Measurements from ENCODE around the gene PNPLA6. TPM values are rescaled to one million over a fixed set of nuclear protein-coding genes. Genes with fewer than 3 reads are reported as not detected.

PNPLA6 gene
- total and polyA plus RNA-seq, 2 of the 8 experiments (the other 6 are each of a cell fraction or from before 2014, with no cell fraction given): 55.1 to 121 TPM

GRCh38 chr19:7515645-7516151, 19.8 kb upstream of the PNPLA6 start, which contains the start of gene ZNF358:
Gene ZNF358, plus strand, starts transcription at chr19:7516103. Its CDS starts 3,140 bp downstream, at chr19:7519243.
- Histone ChIP-seq H3K4me1 (replicated peaks in 1 of 4; ENCODE audit: control insufficient read depth in 3 of 4, insufficient read depth in 4 of 4, low read length in 3 of 4) (peaks cover 0 to 11% (median 6%) of the 10 kb centered on the region in 4 experiments; a peak in 5 of 7 replicates), H3K79me2 (ENCODE audit: control insufficient read depth in 1 of 2, insufficient read depth in 2 of 2, low read length in 2 of 2) (peaks cover 0 to 11% of the 10 kb centered on the region in 2 experiments; a peak in 1 of 4 replicates), H3K27me3 (replicated peaks in 1 of 4; ENCODE audit: control insufficient read depth in 3 of 4, extremely low read depth in 1 of 4, insufficient read depth in 3 of 4, low read length in 3 of 4) (no peaks in the 10 kb centered on the region), H3K23ac (ENCODE audit: insufficient read length) (no peak within 1 kb of the TSS), H4K5ac (ENCODE audit: insufficient read length, low read depth, low read length) (peak within 1 kb of the TSS; percentile 47), H2AK5ac (ENCODE audit: low read depth, low read length) (peak within 1 kb of the TSS; percentile 53), H3K36me3 (ENCODE audit: control insufficient read depth in 2 of 4, insufficient read depth in 4 of 4, low read length in 3 of 4) (peaks cover 0 to 7% (median 3%) of the 10 kb centered on the region in 4 experiments; a peak in 1 of 8 replicates), H2BK120ac (replicated peaks; ENCODE audit: low read depth, low read length) (peak within 1 kb of the TSS; percentile 43), H3K79me1 (ENCODE audit: low read depth, low read length) (0 out of 2 replicates have a peak, but pooled peaks cover 3% of the 10 kb centered on the region), H2BK15ac (ENCODE audit: low read length) (peak within 1 kb of the TSS; percentile 99), H3K18ac (ENCODE audit: extremely low read depth, low read length) (peak within 1 kb of the TSS; percentile 78), H3K23me2 (ENCODE audit: low read depth, low read length) (peaks cover 4% of the 10 kb centered on the region), H3K9ac (replicated peaks in 1 of 4; ENCODE audit: extremely low read depth in 1 of 4, low read depth in 3 of 4, low read length in 3 of 4) (peak within 1 kb of the TSS; percentile 63 to 86 (median 78)), H2BK12ac (ENCODE audit: low read depth, low read length) (peak within 1 kb of the TSS; percentile 96), H3K9me3 (ENCODE audit: insufficient read depth in 2 of 2, low read depth in 1 of 2, low read length in 1 of 2) (no peaks in the 10 kb centered on the region), H3K56ac (replicated peaks; ENCODE audit: insufficient read length, low read depth, low read length) (no peak within 1 kb of the TSS), H4K20me1 (replicated peaks in 1 of 2; ENCODE audit: control insufficient read depth in 1 of 2, insufficient read depth in 2 of 2, low read length in 2 of 2) (peaks cover 1 to 2% of the 10 kb centered on the region in 2 experiments), H4K8ac (ENCODE audit: extremely low read depth, insufficient read depth, low read length) (peak within 1 kb of the TSS; percentile 95), H4K91ac (replicated peaks; ENCODE audit: insufficient read length, low read length) (peak within 1 kb of the TSS; percentile 94), H3K27ac (ENCODE audit: low read depth, low read length) (peak within 1 kb of the TSS; percentile 29; the same call in 1 of the 2 replicates), H2BK5ac (ENCODE audit: low read depth, low read length) (peak within 1 kb of the TSS; percentile 96), H3K4me3 (ENCODE audit: extremely low read depth in 1 of 4, insufficient read depth in 2 of 4, low read depth in 3 of 4, low read length in 4 of 4) (peak within 1 kb of the TSS; percentile 72 to 95 (median 77)), H3K4me2 (ENCODE audit: insufficient read depth in 1 of 2, low read depth in 2 of 2, low read length in 2 of 2) (peak within 1 kb of the TSS; percentile 85 to 98), H3K4ac (replicated peaks; ENCODE audit: insufficient read length, low read depth, low read length) (peak within 1 kb of the TSS; percentile 96), H3K14ac (ENCODE audit: insufficient read length) (no peak within 1 kb of the TSS), H2AFZ (ENCODE audit: low read length) (peak within 1 kb of the TSS; percentile 34; the same call in 1 of the 2 replicates), H2BK20ac (ENCODE audit: low read length) (0 out of 2 replicates have a peak within 1 kb of the TSS, but pooled peaks have one; percentile 77)
- 2% methylated on average over 11 of the region's 33 CpGs; no CpG with 5 or more reads in 1 of the 2 experiments for WGBS, 2 experiments (ENCODE audit: extremely low coverage in 1 of 2, insufficient coverage in 1 of 2, insufficient read length in 1 of 2, insufficient replicate concordance in 2 of 2, low coverage in 1 of 2, low lambda C conversion rate in 2 of 2, missing lambda C conversion rate in 1 of 2)
- ChIA-PET CTCF (ENCODE audit: partially characterized antibody) (interaction anchor here (0.9 to 1.8 kb wide), 4 partner anchors 10 to 165 kb away, joined by 3 to 5 read pairs (median 3); partner anchors contain the start of gene TRAPPC5), POLR2A (ENCODE audit: partially characterized antibody) (interaction anchor here (1.2 to 2.8 kb wide), 3 partner anchors 9 to 19 kb away, joined by 4 to 12 read pairs (median 5); no protein-coding TSS in a partner anchor)
- DNase-seq (ENCODE audit: low read depth in 1 of 2, low spot score in 2 of 2) (peak in 1 of 2 experiments; percentile 88), FAIRE-seq (no peak)
- no peak for TF ChIP-seq CREB1 (IDR thresholded peaks at IDR 0.05)
- no peak for TF ChIP-seq CHD2 (IDR thresholded peaks at IDR 0.05; ENCODE audit: low read length)
- TF ChIP-seq HDAC6 (IDR thresholded peaks at IDR 0.05; ENCODE audit: low read depth, low read length): no peak
- TF ChIP-seq SIX5 (IDR thresholded peaks at IDR 0.05; ENCODE audit: low read depth, low read length): peak; percentile 51
- peak in 1 of 2 experiments; percentile 55; a peak in 1 of 4 replicates for TF ChIP-seq SIN3A (conservative IDR thresholded peaks at IDR 0.05 in 1 of 2, IDR thresholded peaks at IDR 0.05 in 1 of 2; ENCODE audit: low read depth in 1 of 2, low read length in 2 of 2)
- no peak for TF ChIP-seq EGR1 (IDR thresholded peaks at IDR 0.05; ENCODE audit: borderline replicate concordance, low read depth, low read length)
- no peak for TF ChIP-seq KDM4A (IDR thresholded peaks at IDR 0.05; ENCODE audit: low read depth, low read length, severe bottlenecking)
- no peak for TF ChIP-seq PHF8 (conservative IDR thresholded peaks at IDR 0.05; ENCODE audit: low read depth, low read length)
- peak in 1 of 2 experiments; percentile 52; a peak in 1 of 3 replicates for TF ChIP-seq POLR2A (IDR thresholded peaks at IDR 0.05; ENCODE audit: control extremely low read depth in 1 of 2, low read depth in 2 of 2, low read length in 2 of 2)
- no peak for TF ChIP-seq SIRT6 (IDR thresholded peaks at IDR 0.05; ENCODE audit: low read length)
- TF ChIP-seq BACH1 (IDR thresholded peaks at IDR 0.05; ENCODE audit: low read length): no peak
- peak; percentile 64 for TF ChIP-seq MAX (IDR thresholded peaks at IDR 0.05)
- no peak for TF ChIP-seq EP300 (IDR thresholded peaks at IDR 0.05; ENCODE audit: borderline replicate concordance in 1 of 2, low read depth in 2 of 2, low read length in 2 of 2)

All from H1 (cell line).